Measurements from ENCODE around the gene CBARP. TPM values are rescaled to one million over a fixed set of nuclear protein-coding genes. Genes with fewer than 3 reads are reported as not detected.
A peak's percentile ranks its signal among the peaks of the same experiment; 100 is the strongest.

The CBARP gene
- total and polyA plus RNA-seq, 9 of the 15 experiments (the other 6 are each of a cell fraction or from before 2014, with no cell fraction given): 0.03 to 8.9 (median 1.2) TPM; not detected in 1

- TF ChIP-seq POLR2H (tag; IDR thresholded peaks at IDR 0.05; ENCODE audit: low read depth): no peak
- no peak for TF ChIP-seq TEAD2 (tag; IDR thresholded peaks at IDR 0.05)
- TF ChIP-seq TBP (optimal IDR thresholded peaks at IDR 0.05; ENCODE audit: low read depth, low read length): peak; percentile 13
- no peak for TF ChIP-seq CLOCK (CRISPR knock-in tag; IDR thresholded peaks at IDR 0.05; ENCODE audit: borderline replicate concordance)
Observed at GRCh38 chr19:1250437-1251260, 12.8 kb upstream of the CBARP start (continued).

GRCh38 chr19:1249990-1250436 is 12.2 kb upstream of the CBARP start:
- H3K4me2 ChIP-seq (ENCODE audit: insufficient read depth, low read length): peak overlapping the region; percentile 84
- peak overlapping the region; percentile 82 for H3K27ac ChIP-seq (ENCODE audit: extremely low read depth, low read depth, low read length)
- intact Hi-C loops (cut with micrococcal nuclease) (loop anchor here (1.0 kb wide), 1 partner anchor 16 kb away; no protein-coding TSS in a partner anchor), in situ Hi-C loops (cut with MboI) (loop anchor here (25.0 kb wide), 1 partner anchor 488 kb away; the partner anchor contains the start of gene MISP)
- ChIA-PET POLR2A (interaction anchor here (0.6 to 1.0 kb wide), 3 partner anchors 17 to 340 kb away, joined by 3 to 8 read pairs (median 4); partner anchors contain the start of gene CIRBP), CTCF (ENCODE audit: low intra/inter-chr PET ratio) (interaction anchor here (0.7 kb wide), 1 partner anchor 162 kb away, joined by 6 read pairs; no protein-coding TSS in a partner anchor)
- FAIRE-seq (no peak), ATAC-seq (no peak), DNase-seq (ENCODE audit: extremely low read depth in 1 of 4, low spot score in 3 of 4) (no peak)
- H3K9me1 ChIP-seq (ENCODE audit: control insufficient read depth, insufficient read depth, low read length): no peaks in the 10 kb centered on the region
- H3K27me3 ChIP-seq (ENCODE audit: control insufficient read depth in 2 of 2, insufficient read depth in 2 of 2, low read length in 2 of 2): no peaks in the 10 kb centered on the region
- peaks cover 36 to 95% of the 10 kb centered on the region in 2 experiments for H3K4me1 ChIP-seq (replicated peaks in 1 of 2; ENCODE audit: control insufficient read depth in 2 of 2, insufficient read depth in 2 of 2, low read length in 2 of 2)
- peak overlapping the region; percentile 93 for H3K4me3 ChIP-seq
- H2AFZ ChIP-seq (ENCODE audit: low read depth, low read length): no peak overlapping the region
- H3K9me3 ChIP-seq (replicated peaks; ENCODE audit: control insufficient read depth, insufficient read depth, low read depth, low read length): no peaks in the 10 kb centered on the region
- H3K79me2 ChIP-seq (ENCODE audit: control insufficient read depth, insufficient read depth, low read length): peaks cover 62% of the 10 kb centered on the region
- no peaks in the 10 kb centered on the region for H4K20me1 ChIP-seq (replicated peaks; ENCODE audit: control insufficient read depth, insufficient read depth, low read length)
- no TSS peak for BruUV-seq (replicated peaks)
- H3K9ac ChIP-seq (ENCODE audit: insufficient read depth in 1 of 2, low read depth in 2 of 2, low read length in 2 of 2): peak overlapping the region; percentile 79 to 96
- H3K36me3 ChIP-seq (ENCODE audit: control insufficient read depth, insufficient read depth, low read length): peaks cover 53% of the 10 kb centered on the region; the same call in 1 of the 3 replicates
- WGBS (ENCODE audit: insufficient coverage, low coverage, missing lambda C conversion rate): 0% methylated on average over 23 of the region's 67 CpGs
- TF ChIP-seq CHD1 (IDR thresholded peaks at IDR 0.05; ENCODE audit: low read length): peak; percentile 89
- TF ChIP-seq, protein P1, sequence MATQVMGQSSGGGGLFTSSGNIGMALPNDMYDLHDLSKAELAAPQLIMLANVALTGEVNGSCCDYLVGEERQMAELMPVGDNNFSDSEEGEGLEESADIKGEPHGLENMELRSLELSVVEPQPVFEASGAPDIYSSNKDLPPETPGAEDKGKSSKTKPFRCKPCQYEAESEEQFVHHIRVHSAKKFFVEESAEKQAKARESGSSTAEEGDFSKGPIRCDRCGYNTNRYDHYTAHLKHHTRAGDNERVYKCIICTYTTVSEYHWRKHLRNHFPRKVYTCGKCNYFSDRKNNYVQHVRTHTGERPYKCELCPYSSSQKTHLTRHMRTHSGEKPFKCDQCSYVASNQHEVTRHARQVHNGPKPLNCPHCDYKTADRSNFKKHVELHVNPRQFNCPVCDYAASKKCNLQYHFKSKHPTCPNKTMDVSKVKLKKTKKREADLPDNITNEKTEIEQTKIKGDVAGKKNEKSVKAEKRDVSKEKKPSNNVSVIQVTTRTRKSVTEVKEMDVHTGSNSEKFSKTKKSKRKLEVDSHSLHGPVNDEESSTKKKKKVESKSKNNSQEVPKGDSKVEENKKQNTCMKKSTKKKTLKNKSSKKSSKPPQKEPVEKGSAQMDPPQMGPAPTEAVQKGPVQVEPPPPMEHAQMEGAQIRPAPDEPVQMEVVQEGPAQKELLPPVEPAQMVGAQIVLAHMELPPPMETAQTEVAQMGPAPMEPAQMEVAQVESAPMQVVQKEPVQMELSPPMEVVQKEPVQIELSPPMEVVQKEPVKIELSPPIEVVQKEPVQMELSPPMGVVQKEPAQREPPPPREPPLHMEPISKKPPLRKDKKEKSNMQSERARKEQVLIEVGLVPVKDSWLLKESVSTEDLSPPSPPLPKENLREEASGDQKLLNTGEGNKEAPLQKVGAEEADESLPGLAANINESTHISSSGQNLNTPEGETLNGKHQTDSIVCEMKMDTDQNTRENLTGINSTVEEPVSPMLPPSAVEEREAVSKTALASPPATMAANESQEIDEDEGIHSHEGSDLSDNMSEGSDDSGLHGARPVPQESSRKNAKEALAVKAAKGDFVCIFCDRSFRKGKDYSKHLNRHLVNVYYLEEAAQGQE (IDR thresholded peaks at IDR 0.05; ENCODE audit: borderline replicate concordance): no peak
- TF ChIP-seq, protein P1 (CRISPR knock-in tag; IDR thresholded peaks at IDR 0.05; ENCODE audit: low read depth): 0 out of 2 replicates have a peak, but pooled peaks have one; percentile 20
- TF ChIP-seq KDM4B (IDR thresholded peaks at IDR 0.05; ENCODE audit: borderline replicate concordance in 2 of 2, low read depth in 1 of 2): no peak

All from K562 (cell line).